ENCODE measurements around the gene TPSAB1.

Gene TPSAB1

DNA sequence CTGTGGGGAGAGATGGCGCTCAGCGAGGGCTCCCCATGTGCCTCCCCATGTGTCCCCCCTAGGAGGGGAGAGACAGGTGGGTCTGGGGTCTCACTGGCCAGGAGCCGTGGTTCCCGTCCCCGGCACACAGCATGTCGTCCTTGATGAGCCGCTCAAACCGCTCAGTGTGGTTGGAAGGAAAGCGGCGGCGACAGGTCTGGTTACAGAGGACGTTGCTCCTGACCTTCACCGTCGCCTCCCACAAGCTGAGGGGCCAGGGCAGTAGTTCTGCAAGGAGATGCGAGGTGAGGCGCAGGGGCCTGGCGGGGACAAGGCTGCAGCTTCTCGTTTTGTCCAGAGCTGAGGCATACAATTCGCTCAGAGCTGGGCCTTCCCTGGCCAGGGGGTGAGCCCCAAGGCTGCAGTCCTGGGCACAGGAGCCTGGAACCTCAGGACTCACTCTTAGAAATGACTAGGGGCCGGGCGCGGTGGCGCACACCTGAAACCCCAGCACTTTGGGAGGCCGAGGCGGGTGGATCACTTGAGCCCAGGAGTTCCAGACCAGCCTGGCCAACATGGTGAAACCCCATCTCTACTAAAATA, 46.1 kb downstream of the TPSAB1 start:
- Histone ChIP-seq H3K36me3 (ENCODE audit: insufficient read depth, low read length) (no peaks in the 10 kb centered on the region), H3K9me3 (replicated peaks; ENCODE audit: low read length) (no peaks in the 10 kb centered on the region), H3K27me3 (ENCODE audit: control insufficient read depth, insufficient read depth, low read length) (peaks cover 67% of the 10 kb centered on the region), H3K4me3 (ENCODE audit: low read length) (no peak overlapping the region), H3K9ac (ENCODE audit: low read depth, low read length) (no peak overlapping the region), H3K4me2 (ENCODE audit: low read length) (no peak overlapping the region), H3K4me1 (ENCODE audit: control insufficient read depth, insufficient read depth, low read length) (no peaks in the 10 kb centered on the region)

DNA sequence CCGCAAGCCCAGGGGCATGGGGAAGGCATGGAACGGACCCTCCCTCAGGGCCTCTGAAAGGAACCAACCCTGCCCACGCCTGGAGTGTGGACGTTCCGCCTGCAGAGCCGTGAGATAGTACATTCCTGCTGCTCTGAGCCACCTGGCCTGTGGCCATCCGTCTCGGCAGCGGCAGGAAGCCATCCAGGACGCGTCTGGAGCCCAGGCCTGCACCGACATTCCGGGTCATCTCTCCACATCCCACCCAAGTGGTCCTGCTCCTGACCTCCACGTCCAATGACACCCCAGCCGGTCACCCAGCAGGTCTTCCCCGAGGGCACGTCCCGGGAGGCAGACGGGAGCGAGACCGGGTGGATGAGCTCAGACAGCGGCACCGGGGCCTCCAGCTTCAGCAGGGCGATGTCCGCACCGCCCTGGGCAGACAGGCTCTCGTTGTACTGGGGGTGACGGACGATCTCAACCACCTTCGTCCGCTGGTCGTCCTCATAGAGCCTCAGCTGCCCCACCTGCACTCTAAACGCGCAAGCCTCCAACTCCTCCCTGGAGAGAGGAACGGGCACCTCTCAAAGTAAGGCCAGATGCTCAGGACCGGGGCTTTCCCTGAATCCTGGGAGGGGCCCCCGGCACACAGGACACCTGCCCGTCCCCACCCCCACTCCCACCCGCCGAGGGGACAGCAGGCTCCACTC, 47.6 kb downstream of the TPSAB1 start:
- Histone ChIP-seq H3K9ac (ENCODE audit: low read depth, low read length) (no peak overlapping the region), H3K27me3 (ENCODE audit: control insufficient read depth, insufficient read depth, low read length) (peaks cover 72% of the 10 kb centered on the region), H3K4me3 (ENCODE audit: low read length) (no peak overlapping the region), H3K36me3 (ENCODE audit: insufficient read depth, low read length) (no peaks in the 10 kb centered on the region), H3K4me1 (ENCODE audit: control insufficient read depth, insufficient read depth, low read length) (no peaks in the 10 kb centered on the region), H3K4me2 (ENCODE audit: low read length) (no peak overlapping the region), H3K9me3 (replicated peaks; ENCODE audit: low read length) (no peaks in the 10 kb centered on the region)

DNA sequence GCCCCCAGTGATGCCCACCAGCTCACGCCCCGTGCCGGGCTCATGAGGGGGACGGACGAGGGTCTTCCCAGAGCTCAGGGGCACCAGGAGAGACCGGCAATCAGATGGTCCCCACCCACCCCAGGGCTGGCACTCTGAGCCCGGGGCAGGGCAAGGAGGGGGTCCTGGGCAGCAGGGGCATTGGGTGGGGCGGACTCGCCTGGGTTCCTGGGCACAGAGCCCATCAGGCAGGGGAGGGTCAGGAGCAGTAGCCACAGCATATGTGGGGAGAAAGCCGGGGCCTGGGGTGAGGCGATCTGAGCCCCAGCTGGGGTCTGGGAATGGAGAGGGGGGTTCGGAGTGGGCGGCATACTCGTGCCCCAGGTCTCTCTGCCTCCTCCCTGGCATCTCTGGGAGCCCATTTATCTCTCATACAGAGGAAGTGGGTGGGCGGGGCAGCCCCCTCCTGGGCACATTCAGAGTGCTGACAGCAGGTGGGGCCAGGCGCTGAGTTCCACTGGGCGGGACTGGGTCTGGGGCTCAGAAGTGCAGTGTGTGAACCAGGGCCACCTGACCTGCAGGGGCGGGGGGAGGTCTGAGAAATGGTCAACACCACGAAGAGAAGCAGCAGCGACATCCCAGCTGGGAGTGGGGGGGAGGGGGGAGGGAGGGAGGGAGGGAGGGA, 48.4 kb downstream of the TPSAB1 start:
- Histone ChIP-seq H3K4me2 (ENCODE audit: low read length) (no peak overlapping the region), H3K4me1 (ENCODE audit: control insufficient read depth, insufficient read depth, low read length) (no peaks in the 10 kb centered on the region), H3K27me3 (ENCODE audit: control insufficient read depth, insufficient read depth, low read length) (peaks cover 69% of the 10 kb centered on the region), H3K4me3 (ENCODE audit: low read length) (no peak overlapping the region), H3K36me3 (ENCODE audit: insufficient read depth, low read length) (no peaks in the 10 kb centered on the region), H3K9me3 (replicated peaks; ENCODE audit: low read length) (no peaks in the 10 kb centered on the region), H3K9ac (ENCODE audit: low read depth, low read length) (no peak overlapping the region)

DNA sequence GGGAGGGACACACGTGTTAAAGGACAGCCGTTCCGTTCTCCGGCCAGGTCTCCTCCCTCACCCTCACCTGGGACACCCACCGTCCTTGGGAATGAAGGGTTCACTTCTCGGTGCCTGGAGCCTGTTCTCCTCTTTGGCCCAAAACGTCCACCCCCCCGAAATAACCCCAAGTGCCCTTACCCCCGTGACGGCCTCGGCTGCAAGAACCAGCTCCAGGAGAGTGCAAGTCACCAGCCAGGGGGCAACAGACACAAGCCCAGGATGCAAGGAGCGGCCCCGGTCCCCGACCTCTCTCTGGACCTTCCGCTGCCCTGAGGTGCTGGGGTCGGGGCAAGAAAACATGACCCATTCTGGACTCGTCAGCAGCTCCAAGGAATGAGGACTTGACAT, 49.0 kb downstream of the TPSAB1 start:
- Histone ChIP-seq H3K36me3 (ENCODE audit: insufficient read depth, low read length) (no peaks in the 10 kb centered on the region), H3K9ac (ENCODE audit: low read depth, low read length) (no peak overlapping the region), H3K27me3 (ENCODE audit: control insufficient read depth, insufficient read depth, low read length) (peaks cover 66% of the 10 kb centered on the region), H3K4me1 (ENCODE audit: control insufficient read depth, insufficient read depth, low read length) (no peaks in the 10 kb centered on the region), H3K4me2 (ENCODE audit: low read length) (no peak overlapping the region), H3K4me3 (ENCODE audit: low read length) (no peak overlapping the region), H3K9me3 (replicated peaks; ENCODE audit: low read length) (no peaks in the 10 kb centered on the region)

DNA sequence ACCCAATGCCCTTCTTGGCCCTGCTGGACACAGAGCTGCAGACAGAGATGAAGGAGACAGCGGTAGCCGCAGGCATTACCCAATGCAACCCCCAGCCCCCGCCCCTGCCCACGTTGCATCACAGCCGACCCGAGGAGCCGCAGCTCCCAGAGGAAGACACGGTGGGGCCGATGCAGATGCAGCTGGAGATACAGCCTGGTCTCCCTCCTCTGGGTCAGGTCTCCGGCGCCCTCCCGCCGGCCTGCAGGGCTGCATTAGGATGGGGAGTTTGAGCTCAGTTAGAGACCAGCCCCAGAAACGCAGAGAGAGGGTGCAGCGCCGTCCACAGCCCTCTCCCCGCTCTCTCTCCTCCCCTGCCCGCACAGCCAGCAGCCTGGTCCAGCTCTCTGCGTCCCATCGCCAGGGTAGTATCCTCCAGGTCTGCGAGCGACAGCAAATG, 49.6 kb downstream of the TPSAB1 start:
- no peaks in the 10 kb centered on the region for H3K4me1 ChIP-seq (ENCODE audit: control insufficient read depth, insufficient read depth, low read length)
- no peaks in the 10 kb centered on the region for H3K9me3 ChIP-seq (replicated peaks; ENCODE audit: low read length)
- peaks cover 66% of the 10 kb centered on the region for H3K27me3 ChIP-seq (ENCODE audit: control insufficient read depth, insufficient read depth, low read length)
- no peak overlapping the region for H3K4me2 ChIP-seq (ENCODE audit: low read length)
- H3K36me3 ChIP-seq (ENCODE audit: insufficient read depth, low read length) = no peaks in the 10 kb centered on the region
- H3K4me3 ChIP-seq (ENCODE audit: low read length) = no peak overlapping the region
- no peak overlapping the region for H3K9ac ChIP-seq (ENCODE audit: low read depth, low read length)

DNA sequence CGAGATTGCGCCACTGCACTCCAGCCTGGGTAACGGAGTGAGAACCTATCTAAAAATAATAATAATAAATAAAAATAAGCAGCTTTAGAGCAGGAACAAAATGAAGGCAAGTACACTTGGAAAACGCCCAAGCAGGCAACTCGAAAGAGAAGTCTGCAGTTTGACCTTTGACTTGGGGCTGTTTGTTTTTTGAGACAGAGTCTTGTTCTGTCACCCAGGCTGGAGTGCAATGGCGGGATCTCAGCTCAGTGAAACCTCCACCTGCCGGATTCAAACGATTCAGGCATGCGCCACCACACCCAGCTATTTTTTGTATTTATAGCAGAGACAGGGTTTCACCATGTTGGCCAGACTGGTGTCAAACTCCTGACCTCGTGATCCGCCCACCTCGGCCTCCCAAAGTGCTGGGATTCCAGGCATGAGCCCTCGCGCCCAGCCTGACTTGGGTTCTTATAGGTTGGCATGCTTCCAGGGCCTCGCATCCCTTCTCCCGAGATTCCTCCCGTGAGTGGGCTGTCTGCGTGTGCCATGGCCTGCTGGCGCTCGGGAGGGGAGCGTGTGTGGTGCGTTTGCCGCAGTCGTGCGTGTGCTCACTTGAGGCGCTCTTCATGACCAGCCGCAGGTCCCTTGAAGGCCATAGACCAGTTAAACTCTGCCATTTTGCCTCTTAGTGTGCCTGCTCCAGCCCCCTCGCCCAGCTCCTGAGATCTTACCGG, 50.5 kb downstream of the TPSAB1 start:
- no peaks in the 10 kb centered on the region for H3K9me3 ChIP-seq (replicated peaks; ENCODE audit: low read length)
- no peak overlapping the region for H3K4me2 ChIP-seq (ENCODE audit: low read length)
- H3K9ac ChIP-seq (ENCODE audit: low read depth, low read length) = no peak overlapping the region
- no peaks in the 10 kb centered on the region for H3K4me1 ChIP-seq (ENCODE audit: control insufficient read depth, insufficient read depth, low read length)
- H3K36me3 ChIP-seq (ENCODE audit: insufficient read depth, low read length) = no peaks in the 10 kb centered on the region
- peaks cover 68% of the 10 kb centered on the region for H3K27me3 ChIP-seq (ENCODE audit: control insufficient read depth, insufficient read depth, low read length)
- no peak overlapping the region for H3K4me3 ChIP-seq (ENCODE audit: low read length)

DNA sequence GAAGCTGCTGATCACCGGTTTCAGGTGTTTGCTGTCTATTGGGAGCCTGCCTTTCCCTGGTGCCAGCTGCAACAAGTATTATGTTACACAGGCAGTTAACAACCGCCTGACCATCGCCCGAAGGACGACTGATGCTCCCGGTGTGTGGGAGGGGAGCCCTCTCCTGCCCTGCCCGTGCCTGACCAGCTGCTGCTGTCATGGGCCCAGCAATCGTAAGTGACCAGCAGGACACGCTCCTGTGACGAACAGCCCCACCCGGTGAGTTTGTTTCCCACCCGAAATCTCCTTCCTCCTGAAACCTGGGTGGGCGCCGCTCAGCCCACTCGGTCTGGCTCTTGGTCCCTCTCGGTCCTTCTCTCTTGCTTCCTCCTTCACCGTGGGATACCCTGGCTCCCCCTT, 51.1 kb downstream of the TPSAB1 start:
- Histone ChIP-seq H3K27me3 (ENCODE audit: control insufficient read depth, insufficient read depth, low read length) (peaks cover 63% of the 10 kb centered on the region), H3K4me1 (ENCODE audit: control insufficient read depth, insufficient read depth, low read length) (peaks cover under 1% of the 10 kb centered on the region), H3K9me3 (replicated peaks; ENCODE audit: low read length) (no peaks in the 10 kb centered on the region), H3K36me3 (ENCODE audit: insufficient read depth, low read length) (no peaks in the 10 kb centered on the region), H3K4me3 (ENCODE audit: low read length) (no peak overlapping the region), H3K9ac (ENCODE audit: low read depth, low read length) (no peak overlapping the region), H3K4me2 (ENCODE audit: low read length) (no peak overlapping the region)

Measured in skeletal muscle satellite cell (primary cell).